Stimulated activated CD4-positive, alpha-beta T cell treated with anti-CD3 and anti-CD28 coated beads, Interleukin-4, amount 100 ng/mL, for 48 hours (primary cell): ENCODE measurements around the gene TMEM200C.
"Not testable (repeated sequence)": the region's sequence is repeated elsewhere in the genome, so short reads cannot be mapped to it uniquely, and the experiment has no call there.

Source experiments
- DNase-seq, 2 donors: peaks; one replicate each; pipeline ENCODE4 v3.0.0-alpha.2; 2020; ENCODE audit warnings: low read depth in 2 of 2

The TMEM200C gene

DNA sequence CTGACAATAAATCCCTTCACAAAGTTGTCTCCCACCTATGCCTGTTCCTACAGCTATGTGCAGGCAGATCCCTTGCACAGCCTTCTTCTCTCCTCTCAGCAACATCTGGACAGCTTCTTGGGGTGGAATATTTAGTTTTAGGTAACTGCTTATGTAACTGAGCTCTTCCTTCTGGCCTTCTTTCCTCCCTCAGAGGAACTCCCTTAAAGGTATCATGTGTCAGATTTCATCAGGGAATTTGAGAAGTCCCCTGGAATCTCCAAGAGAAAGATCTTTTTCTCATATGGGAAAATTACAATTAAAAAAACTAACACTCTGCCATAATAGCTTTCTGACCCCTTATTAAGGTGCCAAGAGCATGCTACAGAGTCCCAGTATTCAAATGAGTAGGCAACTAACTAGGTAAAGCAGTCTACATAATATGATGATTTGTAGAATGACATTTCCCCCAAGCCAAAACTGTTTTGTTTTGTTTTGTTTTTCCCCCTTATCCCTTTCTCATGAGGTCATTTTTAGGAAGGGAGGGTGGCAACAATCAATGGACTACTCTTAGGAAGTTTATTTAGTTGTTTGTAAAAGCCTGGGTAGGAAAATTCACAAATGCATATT is 2.4 kb downstream of the TMEM200C start:
- no peak for DNase-seq

DNA sequence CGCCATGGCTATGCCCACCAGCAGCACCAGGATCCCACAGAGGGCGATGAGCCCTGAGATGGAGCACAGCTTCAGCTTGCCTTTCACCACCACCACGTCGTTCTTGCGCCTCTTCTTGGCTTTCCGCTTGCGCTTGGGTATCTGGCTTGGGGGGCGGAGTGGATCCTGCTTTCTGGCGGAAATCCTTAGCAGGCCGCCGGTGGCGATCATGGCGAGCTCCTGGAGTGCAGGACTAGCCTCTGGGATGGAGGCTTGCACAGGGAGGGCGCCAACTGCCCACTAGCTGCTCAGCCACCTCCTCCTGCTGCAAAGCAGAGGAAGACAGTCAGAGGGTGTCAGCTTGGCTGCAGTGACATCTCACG is 3.5 kb downstream of the TMEM200C start:
- DNase-seq, result no peak

- no peak for DNase-seq
Measured at GRCh38 chr18:5891184-5891853, 4.0 kb downstream of the TMEM200C start.

GRCh38 chr18:5890331-5891183 is 4.8 kb downstream of the TMEM200C start:
- peak in 1 of 2 donors; percentile 39 for DNase-seq

DNA sequence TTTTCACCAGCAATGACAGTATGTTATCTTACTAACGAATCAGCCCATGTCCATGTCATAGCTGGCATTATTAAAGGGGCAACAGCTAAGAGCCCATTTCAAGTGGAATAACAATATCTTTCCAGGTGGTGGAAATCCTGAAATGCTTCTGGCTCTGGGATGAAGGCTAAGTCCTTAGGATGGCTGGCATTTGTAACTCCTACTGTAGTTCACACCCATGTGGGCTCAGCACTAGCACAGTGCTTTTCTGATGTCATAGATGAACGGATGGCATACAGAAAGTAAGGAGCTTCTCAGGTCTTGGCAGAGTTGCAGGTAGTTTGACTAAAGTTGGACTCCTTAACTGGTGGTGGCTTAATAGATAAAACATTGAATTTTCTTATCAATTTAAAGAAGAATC is 10.0 kb downstream of the TMEM200C start:
- DNase-seq, result no peak

- DNase-seq, result no peak
Measured at GRCh38 chr18:5884375-5884774, 10.9 kb downstream of the TMEM200C start.

GRCh38 chr18:5879479-5879882 is 15.8 kb downstream of the TMEM200C start:
- no peak for DNase-seq

GRCh38 chr18:5876891-5877290 is 18.4 kb downstream of the TMEM200C start:
- no peak for DNase-seq

DNA sequence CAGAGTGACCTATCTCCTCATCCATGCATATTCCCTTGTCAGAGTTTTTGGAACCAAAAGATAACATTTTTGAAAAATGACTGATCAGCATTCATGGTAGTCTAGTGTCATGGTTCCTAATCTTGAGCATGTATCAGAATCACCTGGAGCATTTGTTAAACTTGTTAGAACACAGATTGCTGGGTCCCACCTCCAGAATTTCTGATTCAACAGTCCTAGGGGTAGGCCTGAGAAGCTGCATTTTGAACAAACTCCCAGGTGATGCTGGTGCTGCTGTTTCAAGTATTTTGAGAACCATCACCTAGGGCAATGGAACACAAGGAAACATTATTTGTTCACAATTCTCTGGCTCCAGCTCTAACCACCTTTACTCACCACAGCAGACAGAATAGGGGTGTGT is 21.0 kb downstream of the TMEM200C start:
- no peak for DNase-seq

GRCh38 chr18:5872886-5873285 is 22.4 kb downstream of the TMEM200C start:
- DNase-seq, result no peak

DNA sequence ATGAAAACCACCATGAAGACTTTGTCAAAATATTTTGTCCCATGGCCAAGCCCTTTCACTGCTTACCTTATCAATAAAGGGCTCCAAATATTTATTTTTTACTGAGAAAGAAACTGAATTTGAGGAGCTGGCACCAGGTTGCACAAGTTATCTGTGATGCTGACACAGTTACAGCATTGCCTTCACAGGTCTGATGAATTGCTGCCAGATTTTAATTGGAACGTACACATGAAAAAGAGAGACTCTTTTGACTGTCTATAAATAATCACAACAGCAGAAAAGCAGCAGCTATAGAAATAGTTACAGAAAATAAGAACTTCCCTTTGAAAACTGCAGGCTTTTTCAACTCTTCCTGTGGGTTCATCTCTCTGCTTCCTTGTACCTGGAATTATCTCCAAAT is 23.9 kb downstream of the TMEM200C start:
- no peak for DNase-seq

GRCh38 chr18:5868218-5868854 is 27.0 kb downstream of the TMEM200C start:
- no peak for DNase-seq

GRCh38 chr18:5865521-5865920 is 29.8 kb downstream of the TMEM200C start:
- no peak for DNase-seq

DNA sequence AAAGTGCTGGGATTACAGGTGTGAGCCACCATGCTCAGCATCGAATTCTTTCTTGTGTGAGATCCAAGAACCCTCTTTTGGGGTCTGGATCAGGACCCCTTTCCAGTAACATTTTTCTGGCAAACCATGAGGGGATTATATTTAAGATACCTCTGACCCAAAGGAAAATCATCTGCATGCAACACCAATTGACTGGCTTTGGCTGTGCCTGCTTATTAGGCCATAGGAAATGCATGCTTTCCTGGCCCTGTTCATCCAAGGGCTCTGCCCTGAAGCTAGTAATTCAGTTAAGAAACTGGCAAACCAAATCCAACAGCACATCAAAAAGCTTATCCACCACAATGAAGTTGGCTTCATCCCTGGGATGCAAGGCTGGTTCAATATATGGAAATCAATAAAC is 33.2 kb downstream of the TMEM200C start:
- DNase-seq, result not testable (repeated sequence)

DNA sequence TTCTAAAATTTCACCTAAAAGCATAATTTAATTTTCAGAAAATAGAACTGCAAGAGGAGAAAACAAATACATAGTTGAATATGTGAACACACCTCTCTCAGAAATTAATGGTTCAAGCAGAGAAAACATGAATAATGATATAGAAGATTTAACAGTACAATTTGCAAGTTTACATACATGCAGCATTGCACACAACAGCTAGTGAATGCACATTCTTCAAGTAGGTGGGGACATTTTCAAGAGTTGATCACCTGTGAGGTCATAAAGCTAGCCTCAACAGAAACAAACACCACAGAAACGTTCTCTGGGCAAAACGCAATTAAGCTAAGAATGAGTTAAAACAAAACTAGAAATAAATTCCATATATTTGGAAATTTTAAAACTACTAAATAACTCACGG is 38.1 kb downstream of the TMEM200C start:
- no peak for DNase-seq

- no peak for DNase-seq
Measured at GRCh38 chr18:5853253-5853652, 42.1 kb downstream of the TMEM200C start.

DNA sequence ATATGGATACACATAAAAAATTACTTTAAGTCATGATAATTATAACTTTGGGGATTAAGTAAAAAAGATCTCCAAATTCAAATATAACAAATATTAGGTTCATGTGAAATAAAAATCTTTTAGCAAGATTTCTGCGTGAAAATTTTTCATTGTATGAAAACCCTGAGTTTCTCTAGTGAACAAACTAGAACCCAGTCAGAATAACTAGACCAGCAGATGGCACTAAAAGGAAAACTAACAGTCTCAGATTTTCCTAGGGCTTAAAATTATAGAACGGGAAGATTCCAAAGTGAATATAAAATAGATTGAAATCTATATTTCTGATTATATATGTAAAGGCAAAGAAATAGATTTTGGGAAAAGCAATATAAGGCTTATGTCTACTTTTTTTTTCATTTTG is 43.3 kb downstream of the TMEM200C start:
- no peak for DNase-seq

GRCh38 chr18:5842653-5843052 is 52.7 kb downstream of the TMEM200C start:
- DNase-seq, result no peak

- no peak for DNase-seq
Measured at GRCh38 chr18:5841518-5841917, 53.8 kb downstream of the TMEM200C start.

DNA sequence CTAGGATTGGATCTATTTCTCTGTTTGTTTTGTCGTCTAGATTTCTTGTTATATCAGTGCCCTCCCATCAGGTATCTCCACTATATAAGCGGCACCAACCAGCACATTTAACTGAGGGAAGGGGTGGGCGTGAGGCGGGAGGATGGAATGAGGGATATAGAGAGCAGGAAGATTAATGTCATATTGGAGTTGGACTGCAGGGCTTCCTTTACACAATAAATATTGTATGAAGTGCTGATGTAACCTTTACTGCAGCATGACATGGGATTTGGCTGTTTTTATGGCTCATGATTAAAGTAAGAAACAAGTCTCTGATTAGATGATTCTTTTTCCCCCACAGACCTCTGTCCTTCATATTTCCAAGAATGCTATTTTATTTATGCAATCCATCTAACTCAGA is 54.8 kb downstream of the TMEM200C start:
- no peak for DNase-seq

DNA sequence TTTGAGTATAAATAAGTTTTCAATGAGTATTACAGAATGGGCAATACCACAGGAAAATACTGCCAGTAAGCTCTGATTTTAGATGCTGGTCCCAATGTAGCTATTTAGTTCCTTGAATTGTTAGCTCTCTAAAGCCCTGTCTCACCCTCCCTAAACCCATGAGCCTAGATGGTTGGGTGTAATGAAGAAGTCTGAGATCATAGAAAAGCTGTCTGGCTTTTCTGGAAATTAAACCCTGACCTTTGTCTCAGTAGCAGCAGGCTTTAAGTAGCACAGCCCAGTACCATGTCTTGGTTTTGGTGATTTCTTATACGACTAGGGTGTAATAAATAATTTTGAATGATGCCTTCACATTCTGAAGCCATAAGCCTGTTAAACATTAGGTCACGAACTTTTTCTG is 55.3 kb downstream of the TMEM200C start:
- no peak for DNase-seq

GRCh38 chr18:5839102-5839501 is 56.2 kb downstream of the TMEM200C start:
- DNase-seq, result no peak
